Activated CD4-positive, alpha-beta T cell treated with anti-CD3 and anti-CD28 coated beads, Interleukin-2, amount 10 ng/mL, durations not matched to agents 7 days and 5 days (primary cell): ENCODE results near the gene ST6GALNAC5. TPM values are rescaled to one million over a fixed set of nuclear protein-coding genes. Genes with fewer than 3 reads are reported as not detected.

ENCODE experiments used
- CTCF ChIA-PET: fragments of 350-600 bp; sonication (Branson Sonifier 250); formaldehyde crosslinking; loops from one replicate; lab custom pipeline; 2021; ENCODE audit warnings: antibody characterized with exemption; lab: Charles Lee
- POLR2A ChIA-PET: fragments of 350-600 bp; sonication (Branson Sonifier 250); formaldehyde crosslinking; loops from one replicate; lab custom pipeline; 2021; ENCODE audit warnings: antibody characterized with exemption; lab: Charles Lee
- DNase-seq: peaks from one replicate; pipeline ENCODE4 v3.0.0-alpha.2; 2020
- H3K27ac Mint-ChIP-seq: one replicate; pipeline ENCODE4 v1.8.0; 2021; ENCODE audit warnings: mild to moderate bottlenecking, moderate library complexity, mixed read lengths
- H3K27me3 Mint-ChIP-seq: one replicate; pipeline ENCODE4 v1.8.0; 2021; ENCODE audit warnings: mixed read lengths
- H3K36me3 Mint-ChIP-seq: one replicate; pipeline ENCODE4 v1.8.0; 2021; ENCODE audit warnings: low read depth, mixed read lengths
- H3K4me1 Mint-ChIP-seq: one replicate; pipeline ENCODE4 v1.8.0; 2021; ENCODE audit warnings: mixed read lengths
- H3K4me3 Mint-ChIP-seq: one replicate; pipeline ENCODE4 v1.8.0; 2021; ENCODE audit warnings: mild to moderate bottlenecking, moderate library complexity, mixed read lengths
- H3K9me3 Mint-ChIP-seq: one replicate; pipeline ENCODE4 v1.8.0; 2021; ENCODE audit warnings: mixed read lengths
- total RNA-seq, 2 experiments: library from RNA; stranded (reverse); gene quantifications; one replicate each; pipeline ENCODE4 v1.2.3, GENCODE V29; 2021

The ST6GALNAC5 gene
- total RNA-seq, 2 experiments from 2014 or later = not detected

DNA sequence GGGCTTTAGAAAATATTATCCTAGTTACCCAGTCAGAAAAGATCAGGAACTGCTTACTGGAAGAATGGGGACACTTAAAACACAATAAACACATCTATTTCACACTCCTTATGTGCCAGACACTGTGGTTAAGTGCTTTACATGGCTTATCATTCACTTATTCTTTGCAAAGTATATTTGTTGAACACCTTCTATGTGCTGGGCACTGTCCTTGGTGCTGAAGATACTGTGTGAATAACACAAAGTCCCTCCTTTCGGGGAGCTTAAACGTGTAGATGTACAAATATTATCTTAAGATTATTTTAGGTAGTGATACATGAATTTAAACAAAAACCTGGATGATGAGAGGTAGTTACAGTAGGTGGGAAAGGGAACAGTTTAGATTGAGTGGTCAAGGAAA lies 169.3 kb downstream of the ST6GALNAC5 start:
- no peak overlapping the region for H3K4me3 Mint-ChIP-seq
- ChIA-PET POLR2A (no interaction called here), CTCF (no interaction called here)
- no peaks in the 10 kb centered on the region for H3K36me3 Mint-ChIP-seq
- no peaks in the 10 kb centered on the region for H3K4me1 Mint-ChIP-seq
- peaks cover 3% of the 10 kb centered on the region for H3K9me3 Mint-ChIP-seq
- DNase-seq = peak; percentile 43
- no peak overlapping the region for H3K27ac Mint-ChIP-seq
- H3K27me3 Mint-ChIP-seq = peaks cover 4% of the 10 kb centered on the region

DNA sequence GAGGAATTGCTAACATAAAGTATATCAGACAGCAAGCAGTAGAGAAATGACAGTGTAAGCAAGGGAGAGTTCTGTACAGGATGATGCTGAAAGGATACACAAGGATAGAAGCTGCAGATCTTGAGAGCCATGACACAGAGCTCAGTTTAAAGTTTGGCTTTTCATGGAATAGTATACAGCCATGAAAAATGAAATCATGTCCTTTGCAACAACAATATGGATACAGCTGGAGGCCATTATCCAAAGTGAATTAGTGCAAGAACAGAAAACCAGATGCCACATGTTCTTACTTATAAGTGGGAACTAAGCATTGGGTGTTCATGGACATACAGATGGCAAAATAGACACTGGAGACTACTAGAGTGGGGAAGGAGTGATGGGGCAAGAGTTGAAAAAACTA lies 169.8 kb downstream of the ST6GALNAC5 start:
- ChIA-PET POLR2A (no interaction called here), CTCF (no interaction called here)
- H3K4me3 Mint-ChIP-seq = no peak overlapping the region
- H3K27me3 Mint-ChIP-seq = peaks cover 4% of the 10 kb centered on the region
- H3K27ac Mint-ChIP-seq = no peak overlapping the region
- no peaks in the 10 kb centered on the region for H3K4me1 Mint-ChIP-seq
- no peaks in the 10 kb centered on the region for H3K36me3 Mint-ChIP-seq
- DNase-seq = no peak
- H3K9me3 Mint-ChIP-seq = peaks cover 3% of the 10 kb centered on the region

DNA sequence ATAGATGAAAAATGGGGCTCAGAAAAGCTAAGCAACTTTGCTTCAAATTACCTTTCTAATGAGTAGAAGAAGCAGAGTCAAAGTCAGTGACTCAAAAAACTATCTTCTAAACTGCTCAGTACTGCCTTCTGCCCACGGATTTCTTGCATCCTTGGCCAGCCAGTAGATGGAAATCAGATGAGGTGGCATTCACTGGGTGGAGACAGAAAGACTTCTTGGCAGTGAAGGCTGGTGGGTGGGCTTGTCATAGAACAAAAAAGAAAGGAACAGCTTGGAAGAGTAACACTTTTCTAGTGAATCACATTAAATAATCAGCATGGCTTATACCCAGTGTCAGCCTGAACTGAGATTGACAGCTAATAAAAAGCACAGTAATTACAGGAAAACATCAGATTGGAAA lies 170.7 kb downstream of the ST6GALNAC5 start:
- CTCF ChIA-PET = no interaction called here
- POLR2A ChIA-PET = no interaction called here
- Mint-ChIP-seq H3K36me3 (no peaks in the 10 kb centered on the region), H3K4me3 (no peak overlapping the region), H3K4me1 (no peaks in the 10 kb centered on the region), H3K27me3 (peaks cover 2% of the 10 kb centered on the region), H3K27ac (no peak overlapping the region), H3K9me3 (peaks cover 3% of the 10 kb centered on the region)
- DNase-seq = no peak

DNA sequence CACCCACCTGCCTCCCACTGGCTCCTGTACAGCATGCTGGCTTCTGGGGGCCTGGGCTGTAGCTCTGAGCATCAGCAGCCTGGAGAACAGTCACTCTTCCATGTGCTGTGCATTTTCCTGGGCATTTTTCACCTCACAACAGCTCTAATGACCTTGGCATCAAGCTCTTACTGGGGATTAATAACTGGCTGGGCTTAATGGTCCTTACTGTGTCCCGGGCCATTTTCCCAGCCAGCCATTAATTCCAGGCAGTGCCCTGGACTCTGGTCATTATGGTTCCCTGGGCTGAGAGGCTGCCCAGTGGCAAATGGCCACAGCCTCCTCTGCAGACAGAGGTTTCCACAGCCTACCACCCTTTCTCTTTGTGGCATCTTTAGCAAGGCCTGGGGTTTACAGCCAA lies 171.8 kb downstream of the ST6GALNAC5 start:
- CTCF ChIA-PET = no interaction called here
- POLR2A ChIA-PET = no interaction called here

DNA sequence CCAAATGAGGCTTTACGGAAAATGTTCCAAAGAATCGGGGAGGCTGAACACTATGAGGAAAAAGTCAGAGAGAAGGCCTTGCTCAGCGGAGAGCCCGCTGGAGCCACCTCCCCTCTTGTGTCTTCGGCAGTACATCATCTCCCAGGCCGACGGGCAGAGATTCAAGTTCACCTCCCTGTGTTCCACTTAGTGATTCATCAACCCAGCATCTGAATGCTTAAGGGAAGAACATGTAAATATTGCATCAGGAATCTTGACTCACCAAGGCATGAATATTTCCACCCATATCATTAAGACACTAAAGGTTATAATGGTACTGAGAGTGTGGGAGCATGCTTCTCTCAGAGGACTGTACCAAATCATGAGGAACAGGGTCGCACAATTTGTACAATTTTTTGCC lies 172.5 kb downstream of the ST6GALNAC5 start:
- DNase-seq = no peak
- Mint-ChIP-seq H3K4me3 (no peak overlapping the region), H3K4me1 (no peaks in the 10 kb centered on the region), H3K27me3 (peaks cover 2% of the 10 kb centered on the region), H3K36me3 (no peaks in the 10 kb centered on the region), H3K9me3 (peaks cover 3% of the 10 kb centered on the region), H3K27ac (no peak overlapping the region)
- ChIA-PET POLR2A (no interaction called here), CTCF (no interaction called here)

More for the DNA sequence above, 171.8 kb downstream of the ST6GALNAC5 start:
- Mint-ChIP-seq H3K36me3 (no peaks in the 10 kb centered on the region), H3K27ac (no peak overlapping the region), H3K9me3 (peaks cover 3% of the 10 kb centered on the region), H3K4me3 (no peak overlapping the region), H3K27me3 (peaks cover 2% of the 10 kb centered on the region), H3K4me1 (no peaks in the 10 kb centered on the region)
- no peak for DNase-seq

DNA sequence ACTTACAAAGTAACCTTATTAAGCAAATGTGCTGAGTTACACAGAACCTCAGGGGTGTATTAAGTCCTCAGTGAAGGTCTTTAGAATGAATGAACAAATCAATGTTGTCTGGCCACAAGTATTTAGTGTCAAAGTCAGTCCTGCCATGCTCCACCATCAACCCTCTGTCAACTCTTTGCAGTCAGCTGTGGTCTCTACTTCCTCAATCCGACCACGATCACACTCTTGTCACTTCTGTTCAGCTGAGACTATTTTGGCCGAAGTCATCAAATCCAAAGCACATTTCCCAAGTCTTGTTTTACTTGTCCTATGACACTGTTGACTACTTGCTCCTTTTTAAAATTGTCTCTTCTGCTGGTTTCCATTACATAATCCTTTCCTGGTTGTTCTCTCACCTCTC lies 173.5 kb downstream of the ST6GALNAC5 start:
- CTCF ChIA-PET = interaction anchor here (0.6 kb wide), 1 partner anchor 1287 kb away, joined by 3 read pairs; no protein-coding TSS in a partner anchor
- peaks cover 6% of the 10 kb centered on the region for H3K27me3 Mint-ChIP-seq

DNA sequence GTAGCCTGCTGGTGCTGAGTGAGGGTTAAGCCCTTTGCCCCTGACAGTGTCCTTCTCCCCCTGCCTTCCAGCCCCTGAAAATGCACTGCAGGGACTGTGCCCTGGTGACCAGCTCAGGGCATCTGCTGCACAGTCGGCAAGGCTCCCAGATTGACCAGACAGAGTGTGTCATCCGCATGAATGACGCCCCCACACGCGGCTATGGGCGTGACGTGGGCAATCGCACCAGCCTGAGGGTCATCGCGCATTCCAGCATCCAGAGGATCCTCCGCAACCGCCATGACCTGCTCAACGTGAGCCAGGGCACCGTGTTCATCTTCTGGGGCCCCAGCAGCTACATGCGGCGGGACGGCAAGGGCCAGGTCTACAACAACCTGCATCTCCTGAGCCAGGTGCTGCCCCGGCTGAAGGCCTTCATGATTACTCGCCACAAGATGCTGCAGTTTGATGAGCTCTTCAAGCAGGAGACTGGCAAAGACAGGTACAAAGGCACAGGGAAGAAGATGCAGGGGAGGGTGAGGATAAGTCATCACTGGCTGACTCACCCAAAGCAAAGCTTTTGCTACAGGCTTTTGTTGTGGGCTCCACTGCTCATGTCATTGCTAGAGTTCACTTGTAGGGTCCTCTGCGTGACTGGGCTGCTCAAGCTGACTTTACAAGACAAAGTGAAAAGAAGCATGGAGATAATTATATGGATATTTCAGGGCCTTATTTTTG lies 177.0 kb downstream of the ST6GALNAC5 start:
- Mint-ChIP-seq H3K9me3 (no peaks in the 10 kb centered on the region), H3K36me3 (no peaks in the 10 kb centered on the region), H3K4me3 (no peak overlapping the region), H3K4me1 (peaks cover 20% of the 10 kb centered on the region), H3K27ac (no peak overlapping the region), H3K27me3 (peaks cover 9% of the 10 kb centered on the region)
- no peak for DNase-seq
- ChIA-PET POLR2A (no interaction called here), CTCF (interaction anchor here (1.0 to 1.1 kb wide), 2 partner anchors 13 to 15 kb away, joined by 3 read pairs; no protein-coding TSS in a partner anchor)

More for the DNA sequence above, 173.5 kb downstream of the ST6GALNAC5 start:
- Mint-ChIP-seq H3K27ac (no peak overlapping the region), H3K4me3 (no peak overlapping the region), H3K9me3 (peaks cover 3% of the 10 kb centered on the region), H3K36me3 (no peaks in the 10 kb centered on the region), H3K4me1 (no peaks in the 10 kb centered on the region)
- POLR2A ChIA-PET = no interaction called here
- DNase-seq = no peak

DNA sequence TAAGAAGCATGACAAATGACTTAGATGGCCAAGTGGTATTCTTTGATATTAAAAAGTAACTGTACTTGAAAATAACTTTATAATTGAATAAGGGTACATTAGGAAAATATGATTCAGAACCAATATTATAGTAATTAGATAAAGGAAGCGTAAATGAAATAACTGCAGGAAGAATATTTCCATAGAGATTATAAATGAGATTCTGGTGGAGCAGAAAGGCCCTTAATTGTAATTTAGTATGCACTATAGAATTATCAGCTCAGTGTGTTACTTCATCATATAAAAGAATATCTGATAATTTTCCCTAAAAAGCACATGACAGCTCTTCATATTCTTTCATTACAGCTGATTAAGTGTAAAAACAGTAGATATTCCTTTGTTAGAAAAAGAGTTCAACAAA lies 180.3 kb downstream of the ST6GALNAC5 start:
- CTCF ChIA-PET = no interaction called here
- DNase-seq = no peak
- H3K36me3 Mint-ChIP-seq = no peaks in the 10 kb centered on the region
- peaks cover 9% of the 10 kb centered on the region for H3K27me3 Mint-ChIP-seq
- no peaks in the 10 kb centered on the region for H3K9me3 Mint-ChIP-seq
- H3K4me3 Mint-ChIP-seq = no peak overlapping the region
- H3K4me1 Mint-ChIP-seq = peaks cover 20% of the 10 kb centered on the region
- no peak overlapping the region for H3K27ac Mint-ChIP-seq
- POLR2A ChIA-PET = no interaction called here

DNA sequence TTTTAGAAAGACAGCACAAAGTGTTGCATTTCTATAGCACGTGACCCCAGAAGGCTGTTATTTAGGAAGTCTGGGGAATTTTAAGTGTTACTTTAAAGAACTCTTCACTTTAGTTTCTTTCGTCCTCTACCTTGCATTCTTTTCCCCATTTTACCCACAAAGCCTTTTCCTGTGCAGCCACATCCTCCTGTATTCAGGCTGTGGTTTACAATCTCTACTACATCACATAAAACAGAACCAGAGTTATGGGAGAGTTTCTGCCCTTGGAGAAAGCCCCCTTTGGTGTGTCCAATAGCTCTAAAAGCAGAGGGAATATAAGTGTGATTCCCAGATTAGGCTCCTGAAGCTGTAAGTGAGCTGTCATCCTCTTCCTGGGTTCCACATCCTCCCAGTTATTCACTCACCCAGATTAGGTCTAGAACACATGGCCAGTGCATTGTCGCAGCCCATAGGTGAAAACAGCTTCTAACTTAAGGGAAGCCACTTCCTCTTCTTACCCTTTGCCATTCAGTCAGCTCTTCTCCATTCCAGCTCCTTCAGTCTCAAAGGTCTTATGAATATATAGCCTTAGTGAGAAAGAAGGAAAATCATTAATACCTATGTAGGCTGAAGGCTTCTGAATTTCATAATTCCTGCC lies 180.8 kb downstream of the ST6GALNAC5 start:
- no peak overlapping the region for H3K27ac Mint-ChIP-seq
- H3K9me3 Mint-ChIP-seq = no peaks in the 10 kb centered on the region
- POLR2A ChIA-PET = no interaction called here
- DNase-seq = peak; percentile 16
- CTCF ChIA-PET = no interaction called here
- peaks cover 20% of the 10 kb centered on the region for H3K4me1 Mint-ChIP-seq
- H3K27me3 Mint-ChIP-seq = peaks cover 9% of the 10 kb centered on the region
- no peak overlapping the region for H3K4me3 Mint-ChIP-seq
- no peaks in the 10 kb centered on the region for H3K36me3 Mint-ChIP-seq

DNA sequence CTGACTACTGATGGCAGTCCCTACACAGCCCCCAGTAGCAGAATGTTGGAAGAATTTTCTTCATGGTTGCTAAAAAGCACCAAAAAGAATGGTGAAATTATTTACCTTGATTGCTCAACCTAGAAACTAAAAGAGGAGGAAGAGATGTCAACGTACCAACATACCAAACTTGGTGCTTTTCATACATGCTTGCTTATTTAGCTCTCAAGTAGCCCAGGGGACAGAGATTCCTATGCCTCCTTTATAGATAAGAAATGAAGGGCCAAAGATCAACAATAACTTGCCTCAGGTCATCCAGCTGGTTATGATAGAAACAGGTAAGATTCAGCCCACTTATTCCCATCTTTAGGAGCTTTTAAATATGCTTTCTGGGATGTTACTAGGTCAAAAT lies 181.3 kb downstream of the ST6GALNAC5 start:
- no peak overlapping the region for H3K27ac Mint-ChIP-seq
- peaks cover 20% of the 10 kb centered on the region for H3K4me1 Mint-ChIP-seq
- peaks cover 9% of the 10 kb centered on the region for H3K27me3 Mint-ChIP-seq
- ChIA-PET CTCF (no interaction called here), POLR2A (no interaction called here)
- H3K36me3 Mint-ChIP-seq = no peaks in the 10 kb centered on the region
- no peak overlapping the region for H3K4me3 Mint-ChIP-seq
- H3K9me3 Mint-ChIP-seq = no peaks in the 10 kb centered on the region
- DNase-seq = no peak

DNA sequence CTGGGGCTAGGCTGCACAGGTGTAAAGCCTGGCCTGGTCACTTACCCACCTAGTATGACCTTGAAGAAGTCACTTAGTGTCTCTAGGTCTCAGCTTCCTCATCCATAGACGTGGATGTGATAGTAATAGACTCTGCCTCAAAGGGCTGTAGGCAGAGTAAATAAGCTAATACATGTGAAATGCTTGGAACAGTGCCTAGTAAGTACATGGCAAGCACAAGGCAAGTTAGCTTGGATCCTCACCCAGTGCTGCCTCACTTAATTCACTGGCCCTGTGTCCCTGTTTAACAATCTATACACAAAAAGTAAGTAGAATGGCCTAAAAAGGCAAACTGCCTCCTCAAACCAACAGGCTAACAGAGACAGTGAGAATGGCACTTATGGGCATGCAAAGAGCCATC lies 184.1 kb downstream of the ST6GALNAC5 start:
- Mint-ChIP-seq H3K4me3 (no peak overlapping the region), H3K27ac (no peak overlapping the region), H3K36me3 (no peaks in the 10 kb centered on the region), H3K9me3 (no peaks in the 10 kb centered on the region), H3K27me3 (peaks cover 5% of the 10 kb centered on the region), H3K4me1 (peaks cover 19% of the 10 kb centered on the region)
- no peak for DNase-seq
- POLR2A ChIA-PET = no interaction called here
- CTCF ChIA-PET = no interaction called here

DNA sequence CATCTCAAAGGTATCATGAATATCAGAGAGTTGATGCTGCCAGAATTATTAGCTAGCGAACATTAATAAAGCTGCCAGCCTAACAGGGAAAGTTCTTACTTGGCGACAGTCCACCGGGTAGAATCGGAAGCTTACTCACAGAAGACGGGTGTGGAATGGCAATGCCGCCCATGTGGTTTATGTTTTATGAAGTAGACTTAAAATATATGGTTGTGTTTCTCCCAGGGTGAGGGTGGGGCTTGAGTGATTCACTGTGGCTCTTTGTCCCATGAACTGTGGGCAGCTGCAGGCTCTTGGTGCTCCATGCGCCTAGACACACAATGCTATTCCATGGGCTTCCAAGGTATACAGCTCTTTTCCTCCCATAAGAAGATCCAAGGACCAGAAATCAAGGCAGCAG lies 189.2 kb downstream of the ST6GALNAC5 start:
- POLR2A ChIA-PET = no interaction called here

DNA sequence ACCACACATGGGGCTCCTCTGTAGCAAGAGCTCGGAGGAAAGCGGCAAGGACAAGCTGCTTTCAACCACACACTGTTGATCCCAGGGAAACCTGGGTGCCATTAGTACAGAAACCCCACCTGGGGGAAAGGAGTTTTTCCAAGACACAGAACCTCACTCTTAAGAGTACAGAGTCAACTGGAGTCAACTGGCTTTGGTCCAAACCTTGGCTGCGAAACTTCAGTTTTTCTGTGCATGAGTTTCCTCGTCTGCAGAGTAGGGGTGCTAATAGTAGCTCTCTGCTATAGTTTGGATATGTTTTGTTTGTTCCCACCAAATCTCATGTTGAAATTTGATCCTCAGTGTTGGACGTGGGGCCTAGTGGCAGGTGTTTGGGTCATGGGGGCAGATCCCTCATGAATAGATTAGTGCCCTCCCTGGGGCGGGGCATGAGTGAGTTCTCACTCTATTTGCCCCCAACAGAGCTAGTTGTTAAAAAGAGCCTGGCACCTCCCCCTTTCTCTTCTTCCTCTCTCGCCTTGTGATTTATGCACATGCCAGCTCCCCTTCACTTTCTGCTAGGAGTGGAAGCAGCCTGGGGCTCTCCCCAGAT lies 190.8 kb downstream of the ST6GALNAC5 start:
- H3K27ac Mint-ChIP-seq = no peak overlapping the region
- peaks cover 2% of the 10 kb centered on the region for H3K27me3 Mint-ChIP-seq
- no peak for DNase-seq
- H3K4me1 Mint-ChIP-seq = no peaks in the 10 kb centered on the region
- no peaks in the 10 kb centered on the region for H3K36me3 Mint-ChIP-seq
- CTCF ChIA-PET = no interaction called here
- POLR2A ChIA-PET = no interaction called here
- H3K4me3 Mint-ChIP-seq = no peak overlapping the region
- no peaks in the 10 kb centered on the region for H3K9me3 Mint-ChIP-seq

More for the DNA sequence above, 189.2 kb downstream of the ST6GALNAC5 start:
- DNase-seq = no peak
- no peaks in the 10 kb centered on the region for H3K9me3 Mint-ChIP-seq
- no peaks in the 10 kb centered on the region for H3K36me3 Mint-ChIP-seq
- CTCF ChIA-PET = no interaction called here
- H3K27me3 Mint-ChIP-seq = peaks cover 2% of the 10 kb centered on the region
- no peak overlapping the region for H3K27ac Mint-ChIP-seq
- H3K4me3 Mint-ChIP-seq = no peak overlapping the region
- no peaks in the 10 kb centered on the region for H3K4me1 Mint-ChIP-seq
